H9 (cell line): Measurements from ENCODE around the gene CLSTN3. TPM values are rescaled to one million over a fixed set of nuclear protein-coding genes. Genes with fewer than 3 reads are reported as not detected.

Experiments used
- DNase-seq: peaks from one replicate; pipeline ENCODE4 v3.0.0-alpha.2; 2017
- H2AFZ ChIP-seq: one replicate; pipeline ENCODE4 v1.6.1; 2013; ENCODE audit warnings: mild to moderate bottlenecking, low read length, control low read depth, moderate library complexity
- H2AK5ac ChIP-seq: 2 replicates; pipeline ENCODE4 v1.6.1; 2013; ENCODE audit warnings: low read length, control low read depth, mixed read lengths; ENCODE audit not compliant: insufficient read length
- H2BK120ac ChIP-seq: one replicate; pipeline ENCODE4 v1.6.1; 2013; ENCODE audit warnings: low read depth, mild to moderate bottlenecking, low read length, control low read depth, inconsistent platforms; ENCODE audit not compliant: poor library complexity, severe bottlenecking
- H2BK12ac ChIP-seq: 2 replicates; pipeline ENCODE4 v1.6.1; 2013; ENCODE audit warnings: low read length, control low read depth, mixed read lengths, low read depth; ENCODE audit not compliant: insufficient read length
- H2BK15ac ChIP-seq: 2 replicates; pipeline ENCODE4 v1.6.1; 2013; ENCODE audit warnings: low read depth, low read length, control low read depth
- H2BK20ac ChIP-seq: one replicate; pipeline ENCODE4 v1.6.1; 2013; ENCODE audit warnings: low read depth, mild to moderate bottlenecking, low read length, control low read depth, inconsistent platforms; ENCODE audit not compliant: poor library complexity, severe bottlenecking
- H2BK5ac ChIP-seq: 2 replicates; pipeline ENCODE4 v1.6.1; 2013; ENCODE audit warnings: low read length, control low read depth, mixed read lengths; ENCODE audit not compliant: insufficient read length
- H3K14ac ChIP-seq: 2 replicates; pipeline ENCODE4 v1.6.1; 2013; ENCODE audit warnings: low read length, control low read depth; ENCODE audit not compliant: insufficient read depth
- H3K18ac ChIP-seq: 2 replicates; pipeline ENCODE4 v1.6.1; 2013; ENCODE audit warnings: low read depth, mild to moderate bottlenecking, mixed read lengths, low read length, control low read depth; ENCODE audit not compliant: insufficient read length
- H3K23ac ChIP-seq: 2 replicates; pipeline ENCODE4 v1.6.1; 2013; ENCODE audit warnings: low read length, control low read depth, mixed read lengths, low read depth; ENCODE audit not compliant: insufficient read length
- H3K23me2 ChIP-seq: 2 replicates; pipeline ENCODE4 v1.6.1; 2013; ENCODE audit warnings: low read depth, mild to moderate bottlenecking, mixed read lengths, low read length, control low read depth; ENCODE audit not compliant: insufficient read length, poor library complexity, severe bottlenecking
- H3K27ac ChIP-seq: 2 replicates; pipeline ENCODE4 v1.5.1; 2013; ENCODE audit warnings: low read length, control low read depth, mixed read lengths, low read depth; ENCODE audit not compliant: insufficient read length
- H3K27me3 ChIP-seq: 2 replicates; pipeline ENCODE4 v1.6.1; 2013; ENCODE audit warnings: low read length, control low read depth, inconsistent platforms; ENCODE audit not compliant: insufficient read depth
- H3K4ac ChIP-seq: 2 replicates; pipeline ENCODE4 v1.6.1; 2013; ENCODE audit warnings: low read depth, mild to moderate bottlenecking, control low read depth, inconsistent platforms, low read length, moderate library complexity
- H3K4me1 ChIP-seq: 2 replicates; pipeline ENCODE4 v1.6.1; 2013; ENCODE audit warnings: low read length, control low read depth, inconsistent platforms; ENCODE audit not compliant: insufficient read depth
- H3K4me2 ChIP-seq: 2 replicates; pipeline ENCODE4 v1.6.1; 2013; ENCODE audit warnings: low read length, control low read depth, mixed read lengths; ENCODE audit not compliant: insufficient read length, insufficient read depth
- H3K56ac ChIP-seq: 2 replicates; pipeline ENCODE4 v1.6.1; 2013; ENCODE audit warnings: low read depth, mild to moderate bottlenecking, mixed read lengths, low read length, control low read depth; ENCODE audit not compliant: insufficient read length
- H3K79me1 ChIP-seq: 2 replicates; pipeline ENCODE4 v1.6.1; 2013; ENCODE audit warnings: low read depth, mild to moderate bottlenecking, moderate library complexity, low read length, control low read depth, inconsistent platforms; ENCODE audit not compliant: insufficient read depth, poor library complexity, severe bottlenecking
- H3K79me2 ChIP-seq: 2 replicates; pipeline ENCODE4 v1.6.1; 2013; ENCODE audit warnings: low read length, control low read depth, inconsistent platforms; ENCODE audit not compliant: insufficient read depth
- H3K9ac ChIP-seq: 2 replicates; pipeline ENCODE4 v1.6.1; 2013; ENCODE audit warnings: low read length, control low read depth, mixed read lengths; ENCODE audit not compliant: insufficient read length; ENCODE audit errors: extremely low read depth
- H3K9me3 ChIP-seq: one replicate; pipeline ENCODE4 v1.6.1; 2013; ENCODE audit warnings: low read depth, low read length, inconsistent platforms; ENCODE audit not compliant: control insufficient read depth
- H3T11ph ChIP-seq: one replicate; pipeline ENCODE4 v1.6.1; 2013; ENCODE audit warnings: mild to moderate bottlenecking, low read length, control low read depth, inconsistent platforms
- H4K20me1 ChIP-seq: one replicate; pipeline ENCODE4 v1.6.1; 2013; ENCODE audit not compliant: control insufficient read depth, insufficient read length, insufficient read depth
- H4K5ac ChIP-seq: 2 replicates; pipeline ENCODE4 v1.6.1; 2013; ENCODE audit warnings: low read depth, mild to moderate bottlenecking, mixed read lengths, low read length, control low read depth; ENCODE audit not compliant: insufficient read length
- H4K8ac ChIP-seq: replicated peaks from 2 replicates; pipeline ENCODE4 v1.6.1; 2013; ENCODE audit warnings: low read length, control low read depth, mixed read lengths, low read depth; ENCODE audit not compliant: insufficient read length
- H4K91ac ChIP-seq: 2 replicates; pipeline ENCODE4 v1.6.1; 2013; ENCODE audit warnings: low read depth, mild to moderate bottlenecking, moderate library complexity, mixed read lengths, low read length, control low read depth; ENCODE audit not compliant: insufficient read length
- H3K27ac Mint-ChIP-seq, 3 experiments: 2 replicates in 2 of 3; 3 replicates in 1 of 3; pipeline ENCODE4 v1.8.0; 2020 to 2021; ENCODE audit warnings: mixed read lengths in 3 of 3, mild to moderate bottlenecking in 1 of 3, moderate library complexity in 1 of 3
- H3K27me3 Mint-ChIP-seq: 2 replicates; pipeline ENCODE4 v1.8.0; 2021; ENCODE audit warnings: low read depth, mild to moderate bottlenecking, moderate library complexity, mixed read lengths
- H3K36me3 Mint-ChIP-seq, 3 experiments: 2 replicates in 2 of 3; 3 replicates in 1 of 3; pipeline ENCODE4 v1.8.0; 2020 to 2021; ENCODE audit warnings: low read depth in 3 of 3, mixed read lengths in 3 of 3; ENCODE audit not compliant: insufficient read depth in 1 of 3
- H3K4me1 Mint-ChIP-seq, 2 experiments: 2 replicates each; pipeline ENCODE4 v1.8.0; 2020; ENCODE audit warnings: mixed read lengths in 2 of 2
- H3K4me3 Mint-ChIP-seq, 2 experiments: 2 replicates in 1 of 2; 3 replicates in 1 of 2; pipeline ENCODE4 v1.8.0; 2020 to 2021; ENCODE audit warnings: mild to moderate bottlenecking in 2 of 2, mixed read lengths in 2 of 2, moderate library complexity in 1 of 2
- H3K9me3 Mint-ChIP-seq, 2 experiments: 2 replicates in 1 of 2; 3 replicates in 1 of 2; pipeline ENCODE4 v1.8.0; 2020; ENCODE audit warnings: mild to moderate bottlenecking in 2 of 2, mixed read lengths in 2 of 2, moderate library complexity in 1 of 2
- WGBS: extraction: QIAGEN DNeasy Blood & Tissue Kit; methylation state at CpG from one replicate; pipeline ENCODE4 v1.1.7; 2013; ENCODE audit warnings: missing lambda C conversion rate, low lambda C conversion rate, mixed read lengths; ENCODE audit not compliant: insufficient read length; ENCODE audit errors: extremely low coverage; 5-methylcytosine and 5-hydroxymethylcytosine counted together
- total RNA-seq: library from RNA; stranded (reverse); gene quantifications from 2 replicates; pipeline ENCODE4 v1.2.1, GENCODE V29; 2021
- TF ChIP-seq, protein P1 (sequence below): fragments of 200-600 bp; sonication (generic); conservative IDR thresholded peaks from 3 replicates; pipeline ENCODE4 v1.8.0; 2021; ENCODE audit warnings: antibody characterized with exemption, mild to moderate bottlenecking

Gene CLSTN3
- total RNA-seq, 1 experiment from 2014 or later, result 26.2 TPM

DNA sequence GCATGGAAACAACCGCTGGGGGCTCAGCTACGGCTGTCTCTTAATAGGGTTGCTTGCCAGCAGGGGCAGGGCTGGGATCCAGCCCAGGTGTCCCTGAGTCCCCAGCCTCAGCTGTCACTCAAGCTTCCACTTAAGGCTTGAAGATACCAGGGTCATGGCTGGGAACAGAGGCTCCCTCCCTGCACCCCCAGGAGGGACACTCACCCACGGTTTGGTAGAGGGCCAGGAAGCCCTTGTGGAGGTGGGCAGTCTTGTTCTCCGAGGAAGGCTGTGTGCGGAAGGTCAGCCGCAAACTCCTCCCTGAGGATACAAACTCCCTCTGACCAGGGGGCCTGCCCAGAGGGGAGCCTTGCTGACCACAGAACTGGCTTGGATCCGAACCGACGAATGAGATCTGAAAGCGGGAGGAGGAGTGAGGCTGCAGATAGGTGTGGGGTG, 28.5 kb upstream of the CLSTN3 start:
- Mint-ChIP-seq H3K36me3 (peaks cover 20 to 44% (median 30%) of the 10 kb centered on the region in 3 experiments), H3K27me3 (no peaks in the 10 kb centered on the region), H3K4me1 (no peaks in the 10 kb centered on the region), H3K4me3 (no peak overlapping the region), H3K27ac (no peak overlapping the region), H3K9me3 (peaks cover 6 to 12% of the 10 kb centered on the region in 2 experiments)
- Histone ChIP-seq H3K79me1 (no peaks in the 10 kb centered on the region), H4K91ac (no peak overlapping the region), H3K27ac (no peak overlapping the region), H2BK120ac (no peak overlapping the region), H3K14ac (no peak overlapping the region; the same call in 1 of the 2 replicates), H2BK20ac (no peak overlapping the region), H3K9me3 (no peaks in the 10 kb centered on the region), H4K8ac (no peak overlapping the region), H2AFZ (no peak overlapping the region), H3K4me2 (no peak overlapping the region), H3K4ac (no peak overlapping the region), H2AK5ac (no peak overlapping the region), H3K56ac (no peak overlapping the region), H2BK15ac (no peak overlapping the region), H4K20me1 (no peaks in the 10 kb centered on the region), H3K79me2 (no peaks in the 10 kb centered on the region), H3K23me2 (no peaks in the 10 kb centered on the region), H4K5ac (no peak overlapping the region), H2BK12ac (no peak overlapping the region), H3K27me3 (no peaks in the 10 kb centered on the region), H3T11ph (no peak overlapping the region), H3K18ac (no peak overlapping the region), H3K9ac (no peak overlapping the region), H2BK5ac (no peak overlapping the region), H3K23ac (no peak overlapping the region), H3K4me1 (no peaks in the 10 kb centered on the region)
- no peak for DNase-seq
- WGBS, result no CpG with 5 or more reads among the region's 10 CpGs
- TF ChIP-seq, protein P1, sequence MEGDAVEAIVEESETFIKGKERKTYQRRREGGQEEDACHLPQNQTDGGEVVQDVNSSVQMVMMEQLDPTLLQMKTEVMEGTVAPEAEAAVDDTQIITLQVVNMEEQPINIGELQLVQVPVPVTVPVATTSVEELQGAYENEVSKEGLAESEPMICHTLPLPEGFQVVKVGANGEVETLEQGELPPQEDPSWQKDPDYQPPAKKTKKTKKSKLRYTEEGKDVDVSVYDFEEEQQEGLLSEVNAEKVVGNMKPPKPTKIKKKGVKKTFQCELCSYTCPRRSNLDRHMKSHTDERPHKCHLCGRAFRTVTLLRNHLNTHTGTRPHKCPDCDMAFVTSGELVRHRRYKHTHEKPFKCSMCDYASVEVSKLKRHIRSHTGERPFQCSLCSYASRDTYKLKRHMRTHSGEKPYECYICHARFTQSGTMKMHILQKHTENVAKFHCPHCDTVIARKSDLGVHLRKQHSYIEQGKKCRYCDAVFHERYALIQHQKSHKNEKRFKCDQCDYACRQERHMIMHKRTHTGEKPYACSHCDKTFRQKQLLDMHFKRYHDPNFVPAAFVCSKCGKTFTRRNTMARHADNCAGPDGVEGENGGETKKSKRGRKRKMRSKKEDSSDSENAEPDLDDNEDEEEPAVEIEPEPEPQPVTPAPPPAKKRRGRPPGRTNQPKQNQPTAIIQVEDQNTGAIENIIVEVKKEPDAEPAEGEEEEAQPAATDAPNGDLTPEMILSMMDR, result no peak
